Ishikawa (cell line): ENCODE measurements around the gene TMEM183A.

Experiments used
- CEBPB ChIP-seq: IDR thresholded peaks from 2 replicates; pipeline ENCODE4 v1.6.1; 2012
- CREB1 ChIP-seq: IDR thresholded peaks from 2 replicates; pipeline ENCODE4 v1.6.1; 2012; ENCODE audit warnings: low read depth
- EGR1 ChIP-seq: IDR thresholded peaks from 2 replicates; pipeline ENCODE4 v1.6.1; 2012
- EP300 ChIP-seq: IDR thresholded peaks from 2 replicates; pipeline ENCODE4 v1.6.1; 2012; ENCODE audit warnings: borderline replicate concordance
- FOXM1 ChIP-seq: IDR thresholded peaks from 2 replicates; pipeline ENCODE4 v1.6.1; 2012; ENCODE audit warnings: low read depth, borderline replicate concordance
- NFIC ChIP-seq: IDR thresholded peaks from 2 replicates; pipeline ENCODE4 v1.6.1; 2012
- RAD21 ChIP-seq: IDR thresholded peaks from 2 replicates; pipeline ENCODE4 v1.6.1; 2012; ENCODE audit warnings: low read depth
- TAF1 ChIP-seq: IDR thresholded peaks from 2 replicates; pipeline ENCODE4 v1.6.1; 2012; ENCODE audit warnings: low read depth, mild to moderate bottlenecking
- TCF12 ChIP-seq: IDR thresholded peaks from 2 replicates; pipeline ENCODE4 v1.6.1; 2012; ENCODE audit warnings: low read depth
- TEAD4 ChIP-seq: IDR thresholded peaks from 2 replicates; pipeline ENCODE4 v1.6.1; 2012
- YY1 ChIP-seq: IDR thresholded peaks from 2 replicates; pipeline ENCODE4 v1.6.1; 2012; ENCODE audit warnings: low read depth
- ZBTB7A ChIP-seq: IDR thresholded peaks from 2 replicates; pipeline ENCODE4 v1.6.1; 2012; ENCODE audit warnings: low read depth
- TF ChIP-seq, protein P1 (sequence below): IDR thresholded peaks from 2 replicates; pipeline ENCODE4 v1.6.1; 2012
- TF ChIP-seq, protein P2 (sequence below): IDR thresholded peaks from 2 replicates; pipeline ENCODE4 v1.6.1; 2012
- TF ChIP-seq, protein P3 (sequence below): IDR thresholded peaks from 2 replicates; pipeline ENCODE4 v1.6.1; 2012; ENCODE audit warnings: low read depth, mild to moderate bottlenecking

Gene TMEM183A

GRCh38 chr1:202974856-202975255, 32.3 kb upstream of the TMEM183A start:
- TF ChIP-seq, protein P1, sequence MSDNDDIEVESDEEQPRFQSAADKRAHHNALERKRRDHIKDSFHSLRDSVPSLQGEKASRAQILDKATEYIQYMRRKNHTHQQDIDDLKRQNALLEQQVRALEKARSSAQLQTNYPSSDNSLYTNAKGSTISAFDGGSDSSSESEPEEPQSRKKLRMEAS: no peak
- TF ChIP-seq RAD21: no peak
- no peak for TF ChIP-seq EP300
- TF ChIP-seq CEBPB: no peak
- no peak for TF ChIP-seq NFIC

GRCh38 chr1:202976633-202977032, 30.5 kb upstream of the TMEM183A start:
- TF ChIP-seq CEBPB: peak; percentile 82
- TF ChIP-seq CREB1: no peak

GRCh38 chr1:202979459-202979858, 27.7 kb upstream of the TMEM183A start:
- TF ChIP-seq, protein P2, sequence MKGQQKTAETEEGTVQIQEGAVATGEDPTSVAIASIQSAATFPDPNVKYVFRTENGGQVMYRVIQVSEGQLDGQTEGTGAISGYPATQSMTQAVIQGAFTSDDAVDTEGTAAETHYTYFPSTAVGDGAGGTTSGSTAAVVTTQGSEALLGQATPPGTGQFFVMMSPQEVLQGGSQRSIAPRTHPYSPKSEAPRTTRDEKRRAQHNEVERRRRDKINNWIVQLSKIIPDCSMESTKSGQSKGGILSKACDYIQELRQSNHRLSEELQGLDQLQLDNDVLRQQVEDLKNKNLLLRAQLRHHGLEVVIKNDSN: no peak
- TF ChIP-seq ZBTB7A (no peak), TCF12 (no peak), FOXM1 (no peak), EP300 (no peak), TAF1 (no peak), EGR1 (no peak), RAD21 (no peak)
- TF ChIP-seq, protein P1: no peak
- TF ChIP-seq, protein P3, sequence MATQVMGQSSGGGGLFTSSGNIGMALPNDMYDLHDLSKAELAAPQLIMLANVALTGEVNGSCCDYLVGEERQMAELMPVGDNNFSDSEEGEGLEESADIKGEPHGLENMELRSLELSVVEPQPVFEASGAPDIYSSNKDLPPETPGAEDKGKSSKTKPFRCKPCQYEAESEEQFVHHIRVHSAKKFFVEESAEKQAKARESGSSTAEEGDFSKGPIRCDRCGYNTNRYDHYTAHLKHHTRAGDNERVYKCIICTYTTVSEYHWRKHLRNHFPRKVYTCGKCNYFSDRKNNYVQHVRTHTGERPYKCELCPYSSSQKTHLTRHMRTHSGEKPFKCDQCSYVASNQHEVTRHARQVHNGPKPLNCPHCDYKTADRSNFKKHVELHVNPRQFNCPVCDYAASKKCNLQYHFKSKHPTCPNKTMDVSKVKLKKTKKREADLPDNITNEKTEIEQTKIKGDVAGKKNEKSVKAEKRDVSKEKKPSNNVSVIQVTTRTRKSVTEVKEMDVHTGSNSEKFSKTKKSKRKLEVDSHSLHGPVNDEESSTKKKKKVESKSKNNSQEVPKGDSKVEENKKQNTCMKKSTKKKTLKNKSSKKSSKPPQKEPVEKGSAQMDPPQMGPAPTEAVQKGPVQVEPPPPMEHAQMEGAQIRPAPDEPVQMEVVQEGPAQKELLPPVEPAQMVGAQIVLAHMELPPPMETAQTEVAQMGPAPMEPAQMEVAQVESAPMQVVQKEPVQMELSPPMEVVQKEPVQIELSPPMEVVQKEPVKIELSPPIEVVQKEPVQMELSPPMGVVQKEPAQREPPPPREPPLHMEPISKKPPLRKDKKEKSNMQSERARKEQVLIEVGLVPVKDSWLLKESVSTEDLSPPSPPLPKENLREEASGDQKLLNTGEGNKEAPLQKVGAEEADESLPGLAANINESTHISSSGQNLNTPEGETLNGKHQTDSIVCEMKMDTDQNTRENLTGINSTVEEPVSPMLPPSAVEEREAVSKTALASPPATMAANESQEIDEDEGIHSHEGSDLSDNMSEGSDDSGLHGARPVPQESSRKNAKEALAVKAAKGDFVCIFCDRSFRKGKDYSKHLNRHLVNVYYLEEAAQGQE: no peak

DNA sequence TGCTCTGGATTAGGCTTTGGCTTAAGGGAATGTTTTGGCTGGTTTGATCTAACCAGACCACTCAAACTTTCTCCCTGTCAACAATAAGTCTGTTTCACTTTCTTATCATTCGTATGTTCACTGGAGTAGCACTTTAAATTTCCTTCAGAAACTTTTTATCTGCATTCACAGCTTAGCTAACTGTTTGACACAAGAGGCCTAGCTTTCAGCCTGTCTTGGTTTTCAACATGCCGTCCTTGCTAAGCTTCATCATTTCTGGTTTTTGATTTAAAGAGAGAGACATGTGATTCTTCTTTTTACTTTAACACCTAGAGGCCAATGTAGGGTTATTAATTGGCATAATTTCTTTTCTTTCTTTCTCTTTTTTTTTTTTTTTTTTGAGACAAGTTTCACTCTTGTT, 25.2 kb upstream of the TMEM183A start:
- TF ChIP-seq NFIC: no peak
- no peak for TF ChIP-seq EGR1
- no peak for TF ChIP-seq TEAD4
- TF ChIP-seq TAF1: no peak
- no peak for TF ChIP-seq FOXM1
- TF ChIP-seq CREB1: no peak
- no peak for TF ChIP-seq RAD21
- TF ChIP-seq, protein P3: no peak
- no peak for TF ChIP-seq YY1
- TF ChIP-seq, protein P1: no peak
- TF ChIP-seq ZBTB7A: no peak
- no peak for TF ChIP-seq CEBPB
- no peak for TF ChIP-seq EP300
- TF ChIP-seq, protein P2: no peak

GRCh38 chr1:202982715-202983430, 24.3 kb upstream of the TMEM183A start:
- TF ChIP-seq, protein P2: peak; percentile 31; the same call in 1 of the 2 replicates
- TF ChIP-seq CEBPB (no peak), EGR1 (no peak)

GRCh38 chr1:202987255-202987654, 19.9 kb upstream of the TMEM183A start:
- TF ChIP-seq TEAD4: no peak
- no peak for TF ChIP-seq CEBPB
- TF ChIP-seq, protein P2: no peak
- TF ChIP-seq FOXM1: no peak
- no peak for TF ChIP-seq TCF12
- TF ChIP-seq, protein P1: no peak
- TF ChIP-seq TAF1: no peak
- no peak for TF ChIP-seq EGR1
- TF ChIP-seq, protein P3: no peak
- TF ChIP-seq CREB1: no peak
